HEK293T (cell line): ENCODE results near the gene PDE6B.

Experiments
- ARNT ChIP-seq: fragments of 450-650 bp; IDR thresholded peaks from 2 replicates; pipeline ENCODE4 v1.6.1; 2017; ENCODE audit warnings: mild to moderate bottlenecking
- BHLHE40 ChIP-seq: fragments of 450-650 bp; IDR thresholded peaks from 2 replicates; pipeline ENCODE4 v1.6.1; 2016; ENCODE audit warnings: mild to moderate bottlenecking, moderate library complexity, borderline replicate concordance
- ELF4 ChIP-seq: fragments of 450-650 bp; IDR thresholded peaks from 2 replicates; pipeline ENCODE4 v1.6.1; 2017; ENCODE audit warnings: antibody characterized with exemption
- FOXK2 ChIP-seq: fragments of 450-650 bp; IDR thresholded peaks from 2 replicates; pipeline ENCODE4 v1.6.1; 2016; ENCODE audit warnings: mild to moderate bottlenecking
- FOXM1 ChIP-seq: fragments of 450-650 bp; IDR thresholded peaks from 2 replicates; pipeline ENCODE4 v1.6.1; 2017; ENCODE audit warnings: mild to moderate bottlenecking, borderline replicate concordance
- HDGF ChIP-seq: fragments of 450-650 bp; IDR thresholded peaks from 2 replicates; pipeline ENCODE4 v1.6.1; 2017; ENCODE audit warnings: antibody characterized with exemption, borderline replicate concordance
- L3MBTL2 ChIP-seq: fragments of 450-650 bp; conservative IDR thresholded peaks from 2 replicates; pipeline ENCODE4 v1.6.1; 2016; ENCODE audit warnings: mild to moderate bottlenecking
- NFRKB ChIP-seq: fragments of 450-650 bp; IDR thresholded peaks from 2 replicates; pipeline ENCODE4 v1.6.1; 2016; ENCODE audit warnings: mild to moderate bottlenecking, moderate library complexity
- SP1 ChIP-seq: fragments of 450-650 bp; IDR thresholded peaks from 2 replicates; pipeline ENCODE4 v1.6.1; 2017
- SUZ12 ChIP-seq: fragments of 450-650 bp; IDR thresholded peaks from 2 replicates; pipeline ENCODE4 v1.6.1; 2016; ENCODE audit warnings: mild to moderate bottlenecking
- TARDBP ChIP-seq: fragments of 450-650 bp; IDR thresholded peaks from 2 replicates; pipeline ENCODE4 v1.6.1; 2016

GRCh38 chr4:620201-620600 lies 5.2 kb upstream of the PDE6B start:
- TF ChIP-seq L3MBTL2, result no peak
- TF ChIP-seq FOXK2, result no peak
- no peak for TF ChIP-seq BHLHE40
- TF ChIP-seq TARDBP, result no peak
- TF ChIP-seq SP1, result no peak
- no peak for TF ChIP-seq FOXM1
- TF ChIP-seq NFRKB, result no peak
- TF ChIP-seq ELF4, result no peak
- no peak for TF ChIP-seq HDGF
- TF ChIP-seq ARNT, result no peak
- no peak for TF ChIP-seq SUZ12
